HG02571 (cell line): ENCODE data around the gene SLC24A1.
"Not testable (repeated sequence)": the region's sequence is repeated elsewhere in the genome, so short reads cannot be mapped to it uniquely, and the experiment has no call there.

Experiments
- ATAC-seq: cut with Tn5 transposase; IDR thresholded peaks from one replicate; pipeline ENCODE4 v1.9.1; 2021; ENCODE audit warnings: mild to moderate bottlenecking, moderate library complexity; ENCODE audit not compliant: unreplicated experiment

Gene SLC24A1

DNA sequence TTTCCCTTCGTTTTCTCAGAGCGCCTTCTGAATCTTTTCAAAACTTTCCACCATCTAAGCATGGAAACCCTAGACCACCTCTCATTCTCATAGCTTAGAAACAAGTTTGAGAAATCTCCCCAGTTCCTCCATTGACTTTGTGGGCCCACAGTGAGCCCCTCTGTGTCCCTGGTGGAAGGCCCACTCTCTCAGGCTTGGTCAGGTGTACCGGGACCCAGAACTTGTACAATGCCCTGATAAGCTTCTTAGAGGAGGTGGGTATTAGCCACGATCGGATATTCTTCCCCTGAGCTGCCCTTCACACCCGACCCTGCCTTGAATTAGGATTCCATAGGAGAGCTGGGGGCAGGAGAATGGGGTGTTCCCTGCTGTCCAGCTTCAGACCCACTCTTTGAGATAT is at the start of gene SLC24A1:
Gene SLC24A1, plus strand, starts transcription at position 301 of the 400 bp plus-strand sequence. CDS start 2,143 bp downstream, outside the sequence.
- ATAC-seq, result no peak

GRCh38 chr15:65571971-65572370 is 49.8 kb upstream of the SLC24A1 start:
- no peak for ATAC-seq

DNA sequence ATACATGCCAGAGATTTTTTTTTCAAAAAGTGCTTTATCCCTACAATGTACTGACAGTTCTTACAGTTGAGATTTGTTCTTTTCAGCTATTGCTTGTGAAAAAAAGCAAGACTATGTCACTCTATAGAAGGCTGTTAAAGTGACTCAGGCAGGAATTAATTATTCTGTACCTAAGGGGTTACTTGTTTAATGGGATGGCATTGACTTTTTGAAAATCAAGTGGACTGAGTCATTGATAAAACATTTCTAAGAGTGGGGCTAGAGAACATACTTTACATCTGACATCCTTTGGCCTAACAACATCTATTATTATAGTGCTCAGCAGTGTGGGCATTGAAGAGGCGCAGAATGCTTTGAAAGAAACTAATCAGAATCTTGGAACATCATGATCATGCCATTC is 45.1 kb upstream of the SLC24A1 start:
- ATAC-seq, result no peak

DNA sequence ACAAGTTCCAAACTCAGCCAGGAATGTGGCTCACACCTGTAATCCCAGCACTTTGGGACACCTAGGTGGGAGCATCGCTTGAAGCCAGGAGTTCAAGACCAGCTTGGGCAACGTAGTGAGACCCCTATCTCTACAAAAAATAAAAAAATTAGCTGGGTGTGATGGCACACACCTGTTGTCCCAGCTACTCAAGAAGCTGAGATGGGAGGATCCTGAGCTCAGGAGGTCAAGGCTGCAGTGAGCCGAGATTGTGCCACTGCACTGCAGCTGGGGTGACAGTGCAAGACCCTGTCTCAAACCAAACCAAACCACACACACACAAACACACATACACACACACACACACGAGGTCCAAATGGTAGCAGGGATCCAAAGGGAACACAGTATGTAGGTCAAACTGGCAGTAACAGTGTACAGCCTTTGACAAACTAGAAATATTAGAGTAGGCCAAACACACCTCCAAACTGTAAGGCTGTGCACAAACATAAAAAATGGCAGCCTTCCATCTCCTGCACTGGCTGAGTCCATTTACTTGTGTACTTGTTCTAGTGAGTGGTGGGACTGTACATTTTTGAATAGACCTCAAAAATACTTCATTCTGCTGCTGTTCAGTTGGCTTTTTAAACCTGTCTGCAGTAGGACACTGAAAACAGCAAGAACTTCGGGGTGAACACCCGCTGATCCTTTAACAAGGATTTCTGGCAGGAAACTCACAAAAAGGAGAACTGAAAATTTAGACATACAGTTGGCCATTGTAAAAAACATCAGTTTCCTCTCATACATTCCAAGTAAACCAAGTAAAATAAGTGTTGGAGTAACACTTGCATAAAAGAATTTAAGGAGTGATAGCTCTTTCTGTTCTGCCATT is 44.4 kb upstream of the SLC24A1 start:
- ATAC-seq, result no peak

GRCh38 chr15:65578904-65579728 is 42.6 kb upstream of the SLC24A1 start:
- no peak for ATAC-seq

- no peak for ATAC-seq
These were observed 42.0 kb upstream of the SLC24A1 start for GRCh38 chr15:65579762-65580161.

GRCh38 chr15:65580287-65580686 is 41.5 kb upstream of the SLC24A1 start:
- no peak for ATAC-seq

- no peak for ATAC-seq
These were observed 38.0 kb upstream of the SLC24A1 start for GRCh38 chr15:65583701-65584100.

- ATAC-seq, result no peak
These were observed 37.5 kb upstream of the SLC24A1 start for GRCh38 chr15:65584241-65584640.

- ATAC-seq, result no peak
These were observed 34.6 kb upstream of the SLC24A1 start for GRCh38 chr15:65587094-65587493.

- no peak for ATAC-seq
These were observed 25.8 kb upstream of the SLC24A1 start for GRCh38 chr15:65595960-65596359.

GRCh38 chr15:65598468-65598867 is 23.3 kb upstream of the SLC24A1 start:
- no peak for ATAC-seq

DNA sequence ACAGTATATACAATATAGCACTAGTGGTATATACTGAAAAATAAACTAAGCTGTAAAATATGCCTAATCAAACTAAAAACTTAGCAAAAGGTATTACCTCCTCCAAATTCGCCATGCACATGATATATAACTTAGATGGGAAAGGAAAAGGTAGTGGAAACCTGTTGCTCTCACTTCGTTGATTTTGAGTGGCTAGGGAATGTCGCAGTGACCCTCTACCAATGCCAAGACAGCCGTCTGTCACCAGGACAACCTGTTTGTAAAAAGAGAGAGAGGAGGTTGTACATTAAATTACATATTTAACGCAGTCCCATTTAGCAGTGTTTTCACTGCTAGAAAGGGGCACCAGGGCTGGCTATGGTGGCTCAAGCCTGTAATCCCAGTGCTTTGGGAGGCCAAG is 22.1 kb upstream of the SLC24A1 start:
- no peak for ATAC-seq

DNA sequence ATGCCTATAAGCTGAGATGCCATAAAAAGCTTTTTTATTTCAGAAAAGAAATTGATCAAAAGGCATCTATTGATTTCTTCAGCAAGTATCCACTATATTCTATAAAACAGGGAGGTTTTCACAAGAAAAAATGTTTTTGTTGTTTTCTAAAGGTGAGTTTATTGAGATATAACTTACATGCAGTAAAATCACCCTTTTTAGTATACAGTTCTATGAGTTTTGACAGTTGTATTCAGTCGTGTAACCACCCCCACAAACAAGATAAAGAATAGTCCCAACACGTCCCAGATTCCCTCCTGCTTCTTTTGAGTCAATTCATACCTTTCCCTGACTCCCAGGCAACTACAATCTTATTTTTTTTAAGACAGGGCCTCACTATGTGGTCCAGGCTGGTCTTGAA is 18.6 kb upstream of the SLC24A1 start:
- no peak for ATAC-seq

DNA sequence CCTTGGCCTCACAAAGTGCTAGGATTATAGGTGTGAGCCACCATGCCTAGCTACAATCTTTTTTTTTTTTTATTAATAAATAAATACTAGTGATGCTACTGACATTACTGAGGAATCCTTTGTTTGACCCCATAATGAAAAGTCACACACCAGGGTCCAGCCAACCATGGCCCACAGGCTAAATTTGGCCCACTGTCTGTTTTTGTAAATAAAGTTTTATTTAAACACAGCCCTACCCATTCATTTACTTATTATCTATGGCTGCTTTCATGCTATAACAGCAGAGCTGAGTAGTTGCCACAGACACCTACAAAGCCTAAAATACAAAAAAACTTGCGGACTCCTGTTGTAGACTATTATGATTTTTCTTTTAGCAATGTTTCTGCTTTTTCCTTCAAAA is 18.2 kb upstream of the SLC24A1 start:
- no peak for ATAC-seq

GRCh38 chr15:65610871-65611718 is 10.6 kb upstream of the SLC24A1 start, which contains the start of gene INTS14:
INTS14 (minus strand) TSS chr15:65611131; CDS start chr15:65607380, 3,751 bp downstream.
- peak; percentile 97 for ATAC-seq

DNA sequence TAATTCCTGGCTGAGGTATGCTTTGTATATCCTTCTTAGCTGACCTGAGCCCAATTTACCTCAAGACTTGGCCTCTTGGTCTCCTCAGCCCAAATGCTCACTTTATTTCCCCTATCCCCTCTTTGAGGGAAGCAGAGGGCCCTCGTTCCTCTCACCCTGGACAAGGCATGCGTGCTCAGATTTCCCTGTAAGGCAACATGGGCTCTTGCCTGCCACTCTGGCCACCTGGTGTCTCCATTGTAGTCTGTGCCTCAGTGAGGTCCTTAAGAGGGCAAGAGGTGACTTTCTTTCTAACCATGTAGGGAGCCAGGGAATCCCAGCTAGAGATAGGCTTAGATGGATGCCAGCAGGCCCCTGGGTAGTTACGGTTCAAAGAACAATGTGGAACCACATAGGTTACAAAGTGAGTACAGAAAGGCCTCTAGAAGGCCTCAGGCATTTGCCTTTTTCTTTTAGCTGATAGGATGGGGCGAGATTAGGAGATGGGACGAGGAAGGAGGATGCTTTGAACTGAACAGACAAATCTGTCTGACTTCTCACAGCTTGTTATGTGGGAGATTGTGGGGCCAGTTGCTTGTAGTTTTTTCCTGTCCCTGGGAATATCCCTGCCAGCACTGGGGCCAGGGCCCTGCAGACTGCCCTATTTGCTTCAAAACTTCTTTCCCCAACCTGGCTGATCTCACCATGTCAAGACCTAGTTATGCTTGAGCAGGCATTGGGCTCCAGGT is 9.7 kb upstream of the SLC24A1 start:
- ATAC-seq, result no peak

DNA sequence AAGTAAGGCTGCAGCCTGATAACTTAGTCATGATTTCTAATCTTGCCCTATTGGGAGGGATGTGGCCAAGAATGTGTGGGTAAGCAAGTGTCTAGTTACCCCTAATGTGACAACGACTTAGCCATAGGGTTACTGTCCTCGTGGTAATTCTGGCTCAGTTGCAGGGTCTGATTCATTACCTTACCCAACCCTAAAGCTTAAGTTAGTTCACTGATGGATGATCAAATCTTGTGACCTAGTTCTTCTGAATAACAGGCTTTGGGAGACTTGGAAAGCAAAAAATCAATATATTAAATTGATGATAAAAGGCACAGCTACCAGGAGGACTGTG is 9.2 kb upstream of the SLC24A1 start:
- ATAC-seq, result no peak

DNA sequence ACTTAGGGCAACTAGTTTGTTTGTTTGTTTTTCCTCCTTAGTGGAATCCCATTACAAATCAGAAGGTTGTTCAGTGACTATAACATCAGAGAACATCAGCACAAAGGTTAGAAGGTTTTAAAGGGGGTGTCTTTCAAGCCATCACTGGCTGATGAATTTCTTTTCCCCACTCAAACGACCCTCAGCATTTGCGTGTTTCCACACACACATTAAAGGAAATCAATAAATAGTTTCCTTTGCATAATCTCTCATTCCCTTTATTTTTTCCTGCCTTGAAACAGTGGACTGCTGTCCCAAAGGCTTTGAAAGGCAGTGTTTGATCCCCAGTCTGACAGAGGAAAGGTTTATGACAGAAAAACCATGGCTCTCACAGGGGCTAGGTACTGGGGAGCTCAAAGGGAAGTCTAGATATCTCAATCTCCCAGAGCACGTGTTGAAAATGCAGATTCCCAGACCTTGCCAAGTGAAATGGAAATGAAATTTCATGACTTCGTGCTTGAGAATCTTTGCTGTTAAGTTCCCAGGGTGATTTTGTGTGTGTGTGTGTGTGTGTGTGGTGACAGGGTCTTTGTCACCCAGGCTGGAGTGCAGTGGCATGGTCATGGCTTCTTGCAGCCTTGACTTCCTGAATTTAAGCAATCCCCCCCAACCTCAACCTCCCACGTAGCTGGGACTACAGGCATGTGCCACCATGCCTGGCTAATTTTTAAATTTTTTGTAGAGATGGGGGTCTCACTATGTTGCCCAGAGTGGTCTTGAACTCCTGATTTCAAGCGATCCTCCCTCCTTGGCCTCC is 8.6 kb upstream of the SLC24A1 start:
- ATAC-seq, result no peak

GRCh38 chr15:65615887-65616286 is 5.9 kb upstream of the SLC24A1 start:
- not testable (repeated sequence) for ATAC-seq
